ENCODE measurements around the gene S100A7A.
"Not testable (repeated sequence)": the region's sequence is repeated elsewhere in the genome, so short reads cannot be mapped to it uniquely, and the experiment has no call there.

The S100A7A gene

DNA sequence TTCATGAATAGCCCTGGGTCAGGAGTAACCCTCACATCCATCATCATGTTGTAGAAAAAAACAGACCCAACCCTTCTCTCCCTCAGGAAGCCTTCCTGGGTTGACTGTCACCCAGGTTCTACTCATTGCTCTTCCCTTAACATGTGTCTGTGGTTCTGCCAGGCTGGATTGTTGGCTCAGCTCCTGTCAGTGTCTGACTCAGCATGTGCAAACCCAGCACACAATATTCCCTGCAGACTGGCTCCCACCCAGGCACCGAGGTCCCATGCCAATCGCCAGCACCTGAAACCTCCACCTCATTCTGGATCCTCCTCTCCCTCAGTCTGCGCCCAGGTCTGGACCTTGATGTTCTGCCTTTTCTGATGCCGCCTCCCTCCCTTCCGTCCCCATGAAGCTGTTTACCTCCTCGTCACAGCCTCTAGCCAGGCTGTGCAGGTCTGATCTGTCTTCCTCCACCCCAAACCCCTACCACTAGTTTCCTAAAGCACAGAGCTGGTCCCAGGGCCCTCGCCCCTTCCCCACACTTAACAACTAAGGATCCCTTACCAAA, 21.1 kb upstream of the S100A7A start:
- DNase-seq (ENCODE audit: low read depth), result no peak

DNA sequence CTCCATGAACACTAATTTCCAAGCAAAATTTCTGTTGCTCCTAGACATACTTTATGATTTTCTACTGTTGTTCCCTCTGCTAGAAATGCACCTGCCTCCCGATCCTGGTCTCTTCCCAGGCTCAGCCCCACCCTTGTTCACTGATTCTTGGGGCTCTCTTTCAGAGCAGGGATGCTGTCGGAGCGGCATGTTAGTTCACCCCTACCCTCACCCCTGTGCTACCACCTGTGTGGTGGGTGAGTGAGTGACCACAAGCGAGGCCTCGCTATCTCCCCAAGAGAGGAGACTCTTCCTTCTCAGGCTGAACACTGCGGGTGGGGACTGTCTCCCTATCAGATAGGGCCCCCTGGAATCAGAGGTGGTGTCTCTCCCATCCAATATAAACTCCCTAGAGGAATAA, 20.5 kb upstream of the S100A7A start:
- no peak for DNase-seq (ENCODE audit: low read depth)

DNA sequence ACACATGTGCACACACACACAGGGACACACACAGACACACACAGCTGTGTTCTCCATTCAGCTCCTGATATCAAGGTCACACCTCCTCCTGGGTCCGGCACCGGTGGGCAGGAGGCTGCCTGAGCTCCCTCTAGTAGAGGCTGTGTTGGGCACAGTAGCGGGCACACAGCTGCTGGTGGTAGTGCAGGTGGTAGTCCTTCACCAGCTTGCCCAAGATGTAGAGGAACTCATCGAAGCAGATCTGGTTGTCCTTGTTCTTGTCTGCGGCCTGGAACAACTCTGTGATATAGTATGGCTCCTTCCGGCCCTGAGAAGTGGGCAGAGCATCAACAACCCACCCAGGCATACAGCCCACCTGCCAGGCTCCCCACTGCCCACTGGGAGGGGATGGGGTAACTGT, 19.9 kb upstream of the S100A7A start:
- no peak for DNase-seq (ENCODE audit: low read depth)

DNA sequence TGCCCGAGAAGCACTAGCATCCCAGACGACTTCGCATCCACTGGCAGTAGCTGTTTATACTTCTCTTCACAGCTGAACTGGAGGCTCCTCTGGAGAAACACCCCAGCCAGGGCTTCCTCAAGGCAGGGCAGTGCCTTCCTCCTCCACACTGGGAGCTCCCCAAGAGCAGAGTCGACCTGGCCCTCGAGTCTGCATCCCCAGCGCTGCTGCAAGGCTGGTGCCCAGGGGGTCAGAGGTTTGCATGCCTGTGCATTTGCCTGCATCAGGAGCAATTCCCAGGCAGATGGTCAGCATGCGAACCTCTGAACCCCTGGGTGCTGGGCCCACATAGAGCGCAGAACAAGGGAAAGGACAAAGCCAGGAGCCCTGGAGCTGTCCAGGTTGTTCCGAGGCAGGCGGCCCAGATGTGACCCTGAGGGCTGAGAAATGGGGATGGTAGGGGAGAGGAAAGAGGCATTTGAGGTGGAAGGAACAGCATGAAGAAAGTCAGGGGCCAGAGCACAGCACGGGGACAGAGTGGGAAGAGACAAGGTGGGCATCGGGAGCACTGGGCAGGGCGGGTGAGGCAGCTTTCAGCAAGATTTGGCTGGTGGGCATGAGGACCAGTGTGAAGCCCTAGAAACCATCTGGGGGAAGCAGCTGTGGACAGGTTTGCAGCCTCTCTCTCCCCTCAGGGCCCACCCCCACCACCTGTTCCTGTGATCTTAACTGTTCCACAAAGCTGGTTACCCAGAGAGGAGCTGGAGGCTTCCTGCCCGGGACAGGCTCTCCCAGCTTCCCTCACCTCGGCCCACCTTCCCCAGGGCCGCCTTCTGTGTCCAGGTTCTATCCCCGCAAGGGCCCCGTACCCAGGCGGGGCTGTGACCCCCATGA, 19.0 kb upstream of the S100A7A start:
- DNase-seq (ENCODE audit: low read depth), result no peak

DNA sequence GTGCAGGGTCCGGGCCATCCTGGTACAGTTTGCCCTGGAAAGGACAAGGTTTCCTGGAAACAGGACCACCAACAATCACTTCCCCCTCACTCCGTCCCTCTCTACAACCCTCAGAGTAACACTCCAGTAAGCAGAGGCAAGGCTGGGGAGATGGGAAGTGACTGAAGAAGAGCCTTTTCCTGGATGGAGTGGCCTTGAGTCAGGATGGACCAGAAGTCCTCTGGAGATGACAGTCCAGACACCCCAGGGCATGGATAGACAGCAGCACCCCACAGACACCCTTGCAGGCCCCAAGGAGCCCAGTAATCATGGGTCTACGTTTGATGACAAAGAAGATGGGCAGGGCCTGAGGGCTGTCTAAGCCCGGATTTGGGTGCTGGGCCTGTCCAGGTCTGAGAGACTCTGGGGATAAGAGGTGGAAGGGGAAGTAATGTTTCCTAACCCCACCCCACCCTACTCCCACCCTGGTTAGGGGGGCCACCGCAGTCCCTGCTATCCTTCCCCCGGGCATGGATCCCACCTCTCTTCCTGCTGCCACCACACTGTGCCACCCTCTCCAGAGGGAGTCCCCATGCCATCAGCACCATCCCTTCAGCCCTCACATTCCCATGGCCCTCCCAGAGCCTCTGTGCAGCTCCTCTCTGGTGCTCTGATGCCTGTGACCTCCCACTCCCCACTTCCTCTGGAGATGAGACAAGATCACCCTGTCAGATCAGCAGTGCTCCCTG, 18.2 kb upstream of the S100A7A start:
- no peak for DNase-seq (ENCODE audit: low read depth)

DNA sequence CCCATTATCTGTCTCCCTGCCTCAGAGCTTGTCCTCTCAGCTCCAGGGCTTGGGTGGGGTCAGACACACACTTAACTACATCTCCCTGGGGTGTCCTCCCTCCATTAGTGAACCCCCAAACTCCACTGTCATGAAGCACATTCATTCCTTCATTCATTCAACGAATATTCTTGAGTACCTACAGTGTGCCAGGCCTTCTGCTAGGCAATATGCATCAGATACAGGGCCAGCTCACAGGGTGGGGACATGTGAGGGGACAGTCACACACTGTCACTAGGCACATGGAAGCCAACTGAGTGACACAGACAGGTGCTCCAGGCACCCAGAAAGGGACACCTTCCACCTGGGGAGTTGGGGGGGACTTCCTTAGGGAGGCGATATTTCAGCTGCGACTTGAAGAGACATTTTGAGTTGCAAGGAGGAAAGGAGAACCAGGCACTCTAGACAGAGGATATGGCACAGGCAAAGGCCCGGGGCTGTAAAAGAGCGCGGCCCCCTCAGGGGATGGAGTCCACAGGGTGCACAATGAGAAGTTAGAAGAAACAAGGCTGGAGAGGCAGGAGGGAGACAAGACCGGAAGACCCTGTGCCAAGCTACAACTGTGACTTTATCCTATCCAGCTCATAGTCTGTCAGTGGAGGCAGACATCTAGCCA, 16.8 kb upstream of the S100A7A start:
- DNase-seq (ENCODE audit: low read depth), result no peak

DNA sequence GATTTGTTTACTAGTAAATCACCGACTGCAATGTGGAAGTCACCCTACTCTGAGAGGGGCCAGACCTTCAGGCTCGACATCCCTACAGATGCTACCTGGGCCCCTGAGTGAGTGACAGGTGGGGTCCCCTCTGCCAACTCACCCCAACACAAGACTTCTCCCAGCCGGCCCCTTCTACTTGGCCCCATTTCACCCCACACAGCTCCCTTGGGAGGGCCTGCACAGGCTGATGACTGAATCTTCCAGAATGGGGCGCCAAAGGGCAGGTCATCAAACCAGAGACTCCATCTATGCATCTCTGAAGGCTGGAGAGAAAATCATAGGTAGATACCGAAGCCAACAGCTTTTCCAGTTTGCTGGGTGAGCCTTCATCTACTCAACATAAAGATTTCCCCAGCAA, 16.1 kb upstream of the S100A7A start:
- DNase-seq (ENCODE audit: low read depth), result no peak

DNA sequence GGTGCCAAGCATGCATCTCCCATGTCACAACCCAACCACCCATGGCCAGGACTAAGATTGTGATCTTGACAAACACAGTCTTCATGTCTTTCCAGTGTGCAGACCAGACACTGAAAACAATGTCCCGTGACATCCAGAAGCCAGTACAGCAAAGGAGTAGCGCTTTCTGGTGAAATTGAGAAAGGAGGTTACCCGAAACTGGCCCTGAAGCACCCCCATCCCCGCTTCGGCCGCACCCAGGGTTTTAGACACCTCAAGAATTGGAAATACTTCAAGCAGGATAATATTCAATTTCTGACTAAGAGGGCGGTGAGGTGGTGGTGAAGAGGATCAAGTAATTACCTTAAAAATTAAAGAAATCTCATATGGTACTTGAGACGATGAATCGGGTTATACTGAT, 14.9 kb upstream of the S100A7A start:
- DNase-seq (ENCODE audit: low read depth), result no peak

DNA sequence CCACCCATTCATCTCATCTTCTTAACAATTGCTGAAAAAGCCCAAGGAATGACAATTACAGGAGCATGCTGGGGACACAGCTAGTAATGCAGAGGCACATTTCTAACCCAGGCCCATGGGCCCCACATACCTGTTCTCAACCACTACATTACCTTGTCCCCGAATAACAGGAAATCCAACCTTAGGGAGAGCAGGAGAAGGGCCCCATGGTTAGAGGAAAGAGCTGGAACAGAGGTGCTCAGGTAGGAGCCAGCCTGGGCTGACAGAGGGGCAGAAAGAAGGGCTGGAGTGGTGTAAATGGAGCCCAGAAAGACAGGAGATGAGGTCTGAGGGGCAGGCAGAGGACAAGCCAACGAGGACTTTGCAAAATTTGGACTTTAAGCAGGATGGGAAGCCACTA, 14.1 kb upstream of the S100A7A start:
- DNase-seq (ENCODE audit: low read depth), result no peak

DNA sequence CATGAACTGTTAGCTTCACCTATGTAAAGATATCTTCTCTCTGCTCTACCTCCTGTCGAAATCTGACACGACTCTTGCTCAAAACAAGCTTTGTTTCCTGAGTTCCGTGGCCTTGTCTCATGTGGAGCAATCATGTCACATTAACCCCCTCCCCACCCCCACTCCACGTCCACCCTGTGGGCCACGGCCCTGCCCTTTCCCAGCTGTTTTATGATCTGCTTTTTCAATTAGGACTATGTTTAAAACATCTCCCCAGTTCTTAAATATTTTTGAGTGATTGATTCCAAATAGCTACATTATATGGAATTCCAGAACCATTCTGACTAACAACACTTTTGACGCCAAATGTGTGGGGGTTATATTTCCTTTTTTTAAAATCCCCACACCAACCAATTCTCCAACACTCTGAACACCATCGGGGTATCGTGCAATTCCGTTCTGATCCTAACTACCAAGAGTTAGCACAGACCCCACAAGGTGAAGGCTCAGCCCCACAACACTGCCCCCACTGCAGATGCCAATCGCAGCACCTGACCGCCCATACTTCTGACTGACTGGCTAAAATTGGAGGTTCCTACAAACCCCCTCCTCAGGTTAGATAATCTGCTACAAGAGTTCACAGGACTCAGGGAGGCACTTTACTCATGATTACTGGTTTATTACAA, 12.8 kb upstream of the S100A7A start:
- no peak for DNase-seq (ENCODE audit: low read depth)

DNA sequence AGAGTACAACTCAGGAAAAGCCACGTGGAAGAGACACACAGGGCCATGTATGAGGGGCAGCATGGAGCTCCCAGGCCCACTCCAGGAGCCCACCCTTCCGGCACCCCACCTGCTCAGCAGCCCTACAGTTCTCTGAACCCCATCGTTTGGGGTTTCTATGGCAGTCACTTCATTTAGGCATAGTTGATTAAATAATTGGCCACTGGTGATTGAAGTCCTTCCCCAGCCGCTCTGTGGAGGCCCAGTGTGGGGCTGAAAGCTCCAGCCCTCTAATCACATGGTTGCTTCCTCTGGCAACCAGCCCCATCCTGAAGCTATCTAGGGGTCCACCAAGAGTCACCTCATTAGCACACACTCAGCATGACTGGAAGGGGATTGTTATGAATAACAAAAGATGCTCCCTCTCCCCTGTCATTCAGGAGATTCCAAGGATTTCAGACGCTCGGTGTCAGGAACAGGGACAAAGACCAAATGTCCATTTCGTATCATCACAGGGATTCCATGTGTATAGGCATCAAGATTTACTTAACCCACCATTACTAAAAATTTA, 12.2 kb upstream of the S100A7A start:
- DNase-seq (ENCODE audit: low read depth), result no peak

DNA sequence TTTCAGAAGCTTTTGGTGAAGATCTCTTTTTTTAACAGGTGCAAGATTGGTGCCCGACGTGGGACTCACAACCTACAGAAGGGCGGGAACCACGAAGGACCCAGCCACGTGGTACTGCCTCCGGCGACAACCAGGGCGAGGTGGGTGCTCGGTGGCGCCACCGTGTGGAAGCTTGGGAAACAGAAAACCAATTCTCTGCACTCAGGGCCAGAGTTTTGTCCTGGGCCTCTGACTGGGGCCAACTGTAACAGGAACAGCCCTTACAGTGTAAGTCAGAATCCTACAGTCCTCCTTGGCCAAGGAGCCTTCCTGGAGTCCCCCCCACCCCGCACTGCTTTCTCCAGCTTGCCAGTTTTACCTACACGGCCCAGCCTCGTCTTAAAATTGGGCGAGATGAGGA, 11.6 kb upstream of the S100A7A start:
- no peak for DNase-seq (ENCODE audit: low read depth)

DNA sequence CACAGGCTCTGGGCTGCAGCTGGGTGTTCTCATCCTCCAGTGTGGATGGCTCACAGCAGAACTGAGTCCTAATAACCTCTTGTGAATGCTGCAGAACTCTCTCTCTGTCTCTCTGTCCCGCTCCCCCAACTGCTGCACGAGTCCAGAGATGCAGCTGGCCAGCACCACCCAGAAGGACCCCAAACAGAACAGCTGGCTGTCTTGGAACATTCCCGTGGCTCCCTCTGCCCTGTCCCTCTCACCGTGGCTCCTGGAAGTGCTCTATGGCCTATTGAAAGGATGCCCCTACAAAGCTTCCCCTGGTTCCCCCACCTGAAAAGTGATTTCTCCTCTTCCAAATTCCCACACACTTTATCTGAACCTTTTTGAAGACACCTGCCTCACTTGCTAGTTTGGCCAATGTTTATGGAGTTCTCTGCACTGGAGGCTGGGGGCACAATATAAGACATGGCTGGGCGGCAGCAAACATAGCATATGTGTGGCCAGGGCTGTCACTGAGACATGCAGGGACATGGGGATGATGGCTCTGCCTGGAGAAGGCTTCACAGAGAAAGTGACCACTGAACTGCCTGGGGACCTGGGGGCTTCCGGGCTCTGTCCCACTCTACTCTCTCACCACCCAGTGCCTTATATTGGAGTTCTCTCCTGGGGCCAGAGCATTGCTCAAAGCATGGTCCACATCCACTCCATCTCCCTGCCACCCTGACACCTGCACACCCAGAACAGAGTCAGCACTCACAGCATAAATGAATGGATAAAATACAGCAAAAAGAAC, 10.3 kb upstream of the S100A7A start:
- not testable (repeated sequence) for DNase-seq (ENCODE audit: low read depth)

DNA sequence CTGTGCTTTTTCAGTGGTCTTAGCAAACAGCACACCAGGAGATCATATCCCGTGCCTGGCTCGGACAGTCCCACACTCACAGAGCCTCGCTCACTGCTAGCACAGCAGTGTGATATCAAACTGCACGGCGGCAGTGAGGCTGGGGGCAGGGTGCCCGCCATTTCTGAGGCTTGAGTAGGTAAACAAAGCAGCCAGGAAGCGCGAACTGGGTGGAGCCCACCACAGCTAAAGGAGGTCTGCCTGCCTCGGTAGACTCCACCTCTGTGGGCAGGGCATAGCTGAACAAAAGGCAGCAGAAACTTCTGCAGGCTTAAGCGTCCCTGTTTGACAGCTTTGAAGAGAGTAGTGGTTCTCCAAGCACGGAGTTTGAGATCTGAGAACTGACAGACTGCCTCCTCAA, 9.0 kb upstream of the S100A7A start:
- DNase-seq (ENCODE audit: low read depth), result not testable (repeated sequence)

DNA sequence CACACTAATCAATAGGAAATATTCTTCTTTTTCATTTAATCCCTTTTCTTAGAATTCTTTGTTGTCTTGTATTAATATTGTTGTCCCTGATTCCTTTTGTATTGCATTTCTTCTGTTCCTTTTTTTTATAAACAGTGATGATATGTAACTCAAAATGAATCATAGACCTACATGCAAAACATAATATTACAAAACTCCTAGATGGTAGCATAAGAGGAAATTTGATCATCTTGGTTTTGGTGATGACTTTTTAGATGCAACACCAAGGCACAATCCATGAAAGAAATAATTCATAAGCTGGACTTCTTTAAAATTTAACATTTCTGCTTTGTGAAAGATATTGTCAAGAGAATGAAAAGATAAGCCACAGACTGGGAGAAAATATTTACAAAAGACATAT, 2.4 kb upstream of the S100A7A start:
- not testable (repeated sequence) for DNase-seq (ENCODE audit: low read depth)

DNA sequence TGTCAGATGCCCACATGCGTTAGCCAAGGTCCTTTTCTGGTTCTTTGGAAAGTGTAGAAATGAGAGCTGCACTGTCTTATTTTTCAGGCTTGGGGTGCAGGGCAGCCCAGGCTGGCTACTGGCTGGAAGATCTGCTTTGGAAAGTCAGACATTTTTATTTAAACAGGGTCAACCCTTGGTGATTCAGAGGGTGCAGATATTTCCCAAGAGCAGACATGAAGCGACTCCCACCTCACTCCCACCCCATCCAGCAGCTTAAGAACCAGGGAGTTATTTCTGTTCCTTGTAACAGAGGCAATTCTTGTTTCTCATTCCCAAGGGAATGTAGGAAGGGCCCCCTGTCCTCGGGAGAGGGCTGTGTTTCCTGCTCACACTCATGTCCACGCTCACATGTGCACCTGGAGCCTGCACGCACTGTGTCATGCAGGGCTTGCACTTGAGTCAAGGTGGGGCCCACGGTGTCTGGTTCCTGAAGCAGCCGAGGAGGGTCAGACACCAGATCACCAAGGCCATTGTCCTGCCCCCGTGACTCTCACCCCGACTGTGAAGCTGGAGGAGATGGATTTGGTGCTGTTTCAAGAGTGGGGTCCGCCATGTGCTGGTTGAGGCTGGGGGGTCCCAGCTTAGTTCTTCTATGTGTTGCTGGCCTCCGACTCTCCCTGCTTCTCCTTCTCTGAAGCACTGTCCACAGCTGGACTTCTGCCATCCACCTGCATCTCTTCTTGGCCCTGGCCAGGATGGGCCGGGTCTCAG, 992 bp downstream of the S100A7A start:
- no peak for DNase-seq (ENCODE audit: low read depth)

DNA sequence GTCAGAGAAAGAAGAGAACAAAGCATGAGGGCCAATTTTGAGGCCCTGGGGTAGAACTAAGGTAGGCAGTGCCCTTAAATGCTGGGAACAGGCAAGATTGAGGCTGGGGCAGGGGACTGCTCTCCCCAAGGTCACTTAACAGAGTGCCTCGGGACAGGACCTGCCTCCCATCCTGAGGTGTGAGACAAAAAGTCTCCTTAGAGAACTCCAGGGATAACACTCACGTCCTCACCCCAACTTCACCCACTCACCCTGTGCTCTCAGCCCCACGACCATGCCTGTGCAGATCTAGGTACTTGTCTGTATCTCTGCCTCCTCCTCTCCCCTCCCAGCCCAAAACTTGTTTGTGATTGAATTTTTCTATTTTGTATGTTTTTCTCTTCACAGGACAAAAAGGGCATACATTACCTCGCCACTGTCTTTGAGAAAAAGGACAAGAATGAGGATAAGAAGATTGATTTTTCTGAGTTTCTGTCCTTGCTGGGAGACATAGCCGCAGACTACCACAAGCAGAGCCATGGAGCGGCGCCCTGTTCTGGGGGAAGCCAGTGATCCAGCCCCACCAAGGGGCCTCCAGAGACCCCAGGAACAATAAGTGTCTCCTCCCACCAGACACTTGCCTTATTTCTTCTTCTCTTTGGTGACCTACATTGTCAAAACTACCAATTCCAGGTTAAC, 2.6 kb downstream of the S100A7A start:
- not testable (repeated sequence) for DNase-seq (ENCODE audit: low read depth)

DNA sequence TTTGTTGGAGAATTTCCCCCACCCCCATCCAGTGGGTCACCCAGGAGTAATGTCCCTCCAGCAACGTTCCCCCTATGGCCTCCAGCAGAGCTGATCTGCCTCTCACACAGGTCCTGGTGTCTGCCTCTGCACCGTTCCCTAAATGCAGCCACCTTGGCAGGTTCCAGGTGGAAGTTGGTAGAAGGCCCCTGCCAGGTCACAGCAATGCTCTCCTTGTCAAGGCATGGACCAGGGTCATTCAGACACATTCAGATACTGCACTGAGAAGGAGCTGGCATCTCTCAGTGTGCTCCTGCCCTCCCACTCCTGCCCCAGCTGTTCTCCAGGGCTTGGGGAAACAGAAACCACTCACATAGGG, 3.1 kb downstream of the S100A7A start:
- DNase-seq (ENCODE audit: low read depth), result not testable (repeated sequence)

DNA sequence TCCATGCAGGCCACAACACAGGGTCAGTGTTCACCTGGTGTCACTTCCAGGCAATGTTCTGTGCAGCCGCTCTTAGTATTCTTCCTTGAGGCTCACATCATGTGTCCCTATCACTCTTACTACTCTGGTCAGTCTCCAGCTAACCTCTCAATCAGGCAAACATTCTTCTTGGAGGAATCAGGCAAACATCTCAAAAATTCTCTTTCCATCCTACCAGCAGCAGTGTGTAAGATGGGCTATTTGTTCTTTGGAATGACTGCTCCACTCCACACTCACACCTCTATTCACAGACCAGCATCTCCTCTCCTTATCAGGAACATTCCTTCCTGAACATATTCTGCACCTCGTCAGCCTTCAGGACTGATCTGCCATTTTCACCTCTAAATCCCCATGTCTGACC, 4.0 kb downstream of the S100A7A start:
- no peak for DNase-seq (ENCODE audit: low read depth)

All from non-pigmented ciliary epithelial cell (primary cell).